Kidney (tissue), 14 donors: ENCODE data around the gene PDLIM5. TPM values are rescaled to one million over a fixed set of nuclear protein-coding genes. Genes with fewer than 3 reads are reported as not detected.

Experiments used
- DNase-seq, 5 donors: peaks; one replicate each; pipeline ENCODE4 v3.0.0-alpha.2; 2013 to 2020
- FAIRE-seq: peaks from 2 replicates; lab custom pipeline; 2012; peaks lifted over from hg19 to GRCh38; lab: Jason Lieb, UNC
- H3K27ac ChIP-seq, 2 donors: one replicate each; pipeline ENCODE4 v1.7.0; 2013; ENCODE audit warnings: low read depth in 2 of 2, low read length in 2 of 2, inconsistent platforms in 1 of 2
- H3K27me3 ChIP-seq: one replicate; pipeline ENCODE4 v1.7.1; 2013; ENCODE audit warnings: low read length, inconsistent platforms; ENCODE audit not compliant: control insufficient read depth, insufficient read depth
- H3K36me3 ChIP-seq, 3 donors: one replicate each; pipeline versions ENCODE4 v1.7.0 to v1.7.1; 2013; ENCODE audit warnings: low read length in 3 of 3, control low read depth in 1 of 3, inconsistent platforms in 1 of 3; ENCODE audit not compliant: insufficient read depth in 3 of 3, control insufficient read depth in 2 of 3
- H3K4me1 ChIP-seq, 3 donors: one replicate each; pipeline versions ENCODE4 v1.7.0 to v1.7.1; 2013; ENCODE audit warnings: low read length in 3 of 3, inconsistent platforms in 1 of 3, low read depth in 1 of 3; ENCODE audit not compliant: control insufficient read depth in 2 of 3, insufficient read depth in 2 of 3
- H3K4me3 ChIP-seq, 3 donors: one replicate each; pipeline versions ENCODE4 v1.7.0 to v1.8.1; 2013; ENCODE audit warnings: low read length in 3 of 3, control low read depth in 1 of 3, inconsistent platforms in 1 of 3
- H3K9ac ChIP-seq, 3 donors: one replicate each; pipeline versions ENCODE4 v1.7.0 to v1.7.1; 2013; ENCODE audit warnings: low read length in 3 of 3, control low read depth in 1 of 3, inconsistent platforms in 1 of 3
- H3K9me3 ChIP-seq, 3 donors: one replicate each; pipeline versions ENCODE4 v1.7.0 to v1.7.1; 2013; ENCODE audit warnings: low read length in 3 of 3, control low read depth in 1 of 3, inconsistent platforms in 1 of 3; ENCODE audit not compliant: control insufficient read depth in 2 of 3, insufficient read depth in 1 of 3
- intact Hi-C: fragments of 100-400 bp; cut with DNase I; formaldehyde crosslinking; loops from one replicate; pipeline ENCODE4 v1.11.1; 2022
- polyA plus RNA-seq: library from polyadenylated mRNA; stranded (reverse); fragments of 350-450 nt; fragmentation: Illumina TruSeq; extraction: RNeasy Lipid Tissue Mini Kit (QIAGEN cat#74804); gene quantifications from one replicate; pipeline ENCODE4 v1.2.3, GENCODE V29; 2014; ENCODE audit warnings: low read depth, low replicate concordance; ENCODE audit not compliant: insufficient read depth
- total RNA-seq: library from RNA; stranded (reverse); fragmentation: NEBNext Ultra II Directional; extraction: Animal tissue kit (Norgen Biotek cat#: 25700); gene quantifications from one replicate; pipeline ENCODE4 v1.2.1, GENCODE V29; 2021
- TF ChIP-seq, protein P1 (sequence below): IDR thresholded peaks from 3 replicates; pipeline ENCODE4 v1.5.1; 2012; ENCODE audit warnings: mild to moderate bottlenecking, moderate library complexity, borderline replicate concordance; ENCODE audit not compliant: insufficient read depth; ENCODE audit errors: extremely low read depth
- donor health status: control.
- donor health status: control.
- donor health status: control.
- donor health status: control.
- donor health status: control.
- donor health status: DM: yes; HTN: yes; CAD: no.
- donor health status: Normal renal cell carcinoma (clear cell type).

The PDLIM5 gene
- total and polyA plus RNA-seq, 2 donors from 2014 or later: 24.3 to 167 TPM

DNA sequence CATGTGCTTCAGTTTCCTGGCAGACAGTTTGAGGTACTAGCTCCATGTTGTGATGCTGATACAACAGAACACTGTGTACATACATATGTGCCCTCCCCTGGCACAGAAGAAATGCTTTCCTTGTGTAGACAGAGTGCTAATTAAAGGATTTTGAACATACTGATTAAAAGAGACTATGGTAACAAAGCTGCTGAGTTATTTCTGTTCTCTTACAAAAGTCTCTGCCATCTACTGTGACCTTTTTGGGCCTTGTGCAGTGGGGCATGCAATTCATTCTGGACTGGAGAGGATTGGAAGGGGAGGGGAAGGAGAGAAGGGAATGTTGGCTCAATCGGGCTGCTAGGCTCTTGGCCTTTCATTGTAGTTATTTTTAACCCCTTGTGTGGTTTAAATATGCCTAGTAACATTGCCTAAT lies 6.0 kb downstream of the PDLIM5 start:
- peak overlapping the region in 1 of 3 donors; percentile 40 for H3K4me3 ChIP-seq
- no peaks in the 10 kb centered on the region for H3K36me3 ChIP-seq
- H3K9ac ChIP-seq: peak overlapping the region in 1 of 3 donors; percentile 28
- peak in 4 of 5 donors; percentile 55 to 86 (median 74) for DNase-seq
- no peaks in the 10 kb centered on the region for H3K27me3 ChIP-seq
- H3K9me3 ChIP-seq: no peaks in the 10 kb centered on the region
- peak; percentile 70 for FAIRE-seq
- TF ChIP-seq, protein P1, sequence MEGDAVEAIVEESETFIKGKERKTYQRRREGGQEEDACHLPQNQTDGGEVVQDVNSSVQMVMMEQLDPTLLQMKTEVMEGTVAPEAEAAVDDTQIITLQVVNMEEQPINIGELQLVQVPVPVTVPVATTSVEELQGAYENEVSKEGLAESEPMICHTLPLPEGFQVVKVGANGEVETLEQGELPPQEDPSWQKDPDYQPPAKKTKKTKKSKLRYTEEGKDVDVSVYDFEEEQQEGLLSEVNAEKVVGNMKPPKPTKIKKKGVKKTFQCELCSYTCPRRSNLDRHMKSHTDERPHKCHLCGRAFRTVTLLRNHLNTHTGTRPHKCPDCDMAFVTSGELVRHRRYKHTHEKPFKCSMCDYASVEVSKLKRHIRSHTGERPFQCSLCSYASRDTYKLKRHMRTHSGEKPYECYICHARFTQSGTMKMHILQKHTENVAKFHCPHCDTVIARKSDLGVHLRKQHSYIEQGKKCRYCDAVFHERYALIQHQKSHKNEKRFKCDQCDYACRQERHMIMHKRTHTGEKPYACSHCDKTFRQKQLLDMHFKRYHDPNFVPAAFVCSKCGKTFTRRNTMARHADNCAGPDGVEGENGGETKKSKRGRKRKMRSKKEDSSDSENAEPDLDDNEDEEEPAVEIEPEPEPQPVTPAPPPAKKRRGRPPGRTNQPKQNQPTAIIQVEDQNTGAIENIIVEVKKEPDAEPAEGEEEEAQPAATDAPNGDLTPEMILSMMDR: no peak
- intact Hi-C loops: no loop called here
- peaks cover 0 to 31% (median 2%) of the 10 kb centered on the region in 3 donors for H3K4me1 ChIP-seq
- H3K27ac ChIP-seq: peak overlapping the region in 1 of 2 donors; percentile 58

DNA sequence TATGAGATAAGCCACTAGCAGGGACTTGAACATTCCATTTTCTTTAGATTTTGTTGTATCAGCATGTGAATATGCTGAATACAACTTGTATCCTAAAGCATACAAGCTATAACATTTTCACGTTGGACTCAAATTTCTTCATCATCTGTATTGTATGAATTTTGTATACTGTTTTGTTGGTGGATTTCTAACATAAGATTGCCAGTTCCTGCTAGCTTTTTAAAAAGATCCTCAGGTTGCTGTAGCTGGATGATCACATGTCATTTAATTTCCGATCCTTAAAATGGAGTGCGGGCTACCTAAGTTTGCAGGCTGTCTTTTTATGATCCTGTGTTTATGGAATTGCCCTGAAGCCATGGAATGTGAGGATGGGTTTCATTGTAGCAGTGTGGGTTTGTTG lies 6.9 kb downstream of the PDLIM5 start:
- Histone ChIP-seq H3K27me3 (no peaks in the 10 kb centered on the region), H3K4me1 (peaks cover 0 to 26% (median 2%) of the 10 kb centered on the region in 3 donors), H3K27ac (no peak overlapping the region), H3K36me3 (no peaks in the 10 kb centered on the region), H3K9me3 (no peaks in the 10 kb centered on the region), H3K4me3 (no peak overlapping the region), H3K9ac (no peak overlapping the region)
- FAIRE-seq (no peak), DNase-seq (no peak)
- intact Hi-C loops: no loop called here
- TF ChIP-seq, protein P1: no peak

GRCh38 chr4:94459462-94460161 lies 7.9 kb downstream of the PDLIM5 start:
- Histone ChIP-seq H3K9ac (no peak overlapping the region), H3K4me3 (no peak overlapping the region)

More at GRCh38 chr4:94459462-94460161, 7.9 kb downstream of the PDLIM5 start:
- H3K4me1 ChIP-seq: peaks cover 0 to 26% (median 2%) of the 10 kb centered on the region in 3 donors
- no peak for DNase-seq
- H3K36me3 ChIP-seq: no peaks in the 10 kb centered on the region
- H3K9me3 ChIP-seq: no peaks in the 10 kb centered on the region
- H3K27ac ChIP-seq: no peak overlapping the region
- no peaks in the 10 kb centered on the region for H3K27me3 ChIP-seq
- intact Hi-C loops: no loop called here
- no peak for FAIRE-seq
- TF ChIP-seq, protein P1: no peak
